ENCODE data around the gene ZNF329.
A peak's percentile ranks its signal among the peaks of the same experiment; 100 is the strongest.

The ZNF329 gene

GRCh38 chr19:58150328-58150921 is at the start of gene ZNF329:
TSS of gene ZNF329 (minus strand) at chr19:58150789. CDS start at chr19:58129503, 21,286 bp downstream.
- Histone ChIP-seq H3K27me3 (ENCODE audit: control insufficient read depth, insufficient read depth, low read length) (no peaks in the 10 kb centered on the region), H3K9me3 (ENCODE audit: control insufficient read depth, insufficient read depth, low read length) (no peaks in the 10 kb centered on the region), H3K4me3 (ENCODE audit: low read length) (peak within 1 kb of the TSS; percentile 71), H3K4me1 (ENCODE audit: control insufficient read depth, insufficient read depth, low read length) (no peaks in the 10 kb centered on the region), H3K27ac (ENCODE audit: low read length) (no peak within 1 kb of the TSS), H3K36me3 (ENCODE audit: control insufficient read depth, insufficient read depth, low read length) (no peaks in the 10 kb centered on the region)
- WGBS (ENCODE audit: insufficient coverage, insufficient read length), result no CpG with 5 or more reads among the region's 62 CpGs
- DNase-seq (ENCODE audit: low read depth, low spot score), result peak; percentile 57

DNA sequence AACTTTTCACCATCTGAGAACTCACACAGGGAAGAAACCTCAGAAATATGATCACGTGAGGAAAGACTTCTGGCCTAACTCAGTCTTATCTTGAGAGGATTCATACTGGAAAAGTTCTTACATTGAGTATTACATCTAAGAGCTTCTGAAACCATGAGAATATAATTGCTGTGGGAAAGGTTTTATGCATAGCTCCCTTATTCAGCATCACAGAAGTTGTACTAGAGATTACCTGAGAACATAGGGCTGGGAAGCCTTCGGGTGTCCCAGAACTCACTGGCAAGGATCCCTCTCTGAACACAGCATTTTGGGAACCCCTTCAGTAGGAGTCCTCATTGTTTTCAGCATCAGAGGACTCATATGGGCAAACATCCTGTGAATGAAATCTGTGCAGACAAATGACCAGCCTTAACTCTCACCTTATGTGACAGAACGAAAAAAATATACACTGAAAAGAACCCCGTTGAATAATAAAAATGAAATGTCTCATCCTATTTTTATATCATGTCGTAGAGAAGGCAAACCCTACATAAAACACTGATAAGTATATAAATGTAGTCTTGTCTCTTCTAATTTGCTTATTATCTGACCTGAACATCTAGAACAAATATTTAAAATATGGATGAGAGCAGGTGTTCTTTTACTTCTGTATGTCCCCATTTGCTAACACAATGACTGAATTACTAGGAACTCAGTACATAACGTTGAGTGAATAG is 46.5 kb upstream of the ZNF329 start:
- WGBS (ENCODE audit: insufficient coverage, insufficient read length), result no CpG with 5 or more reads among the region's 6 CpGs
- no peaks in the 10 kb centered on the region for H3K4me1 ChIP-seq (ENCODE audit: control insufficient read depth, insufficient read depth, low read length)
- 0 out of 2 replicates have a peak, but pooled peaks cover 1% of the 10 kb centered on the region for H3K27me3 ChIP-seq (ENCODE audit: control insufficient read depth, insufficient read depth, low read length)
- no peak for DNase-seq (ENCODE audit: low read depth, low spot score)
- no peak overlapping the region for H3K27ac ChIP-seq (ENCODE audit: low read length)
- H3K9me3 ChIP-seq (ENCODE audit: control insufficient read depth, insufficient read depth, low read length), result peaks cover 20% of the 10 kb centered on the region
- H3K36me3 ChIP-seq (ENCODE audit: control insufficient read depth, insufficient read depth, low read length), result peaks cover 34% of the 10 kb centered on the region
- H3K4me3 ChIP-seq (ENCODE audit: low read length), result no peak overlapping the region

- peaks cover 12% of the 10 kb centered on the region; the same call in 1 of the 2 replicates for H3K36me3 ChIP-seq (ENCODE audit: control insufficient read depth, insufficient read depth, low read length)
- H3K9me3 ChIP-seq (ENCODE audit: control insufficient read depth, insufficient read depth, low read length), result no peaks in the 10 kb centered on the region
- WGBS (ENCODE audit: insufficient coverage, insufficient read length), result no CpG with 5 or more reads among the region's 13 CpGs
- H3K4me3 ChIP-seq (ENCODE audit: low read length), result peak overlapping the region; percentile 90
- no peaks in the 10 kb centered on the region for H3K27me3 ChIP-seq (ENCODE audit: control insufficient read depth, insufficient read depth, low read length)
- H3K4me1 ChIP-seq (ENCODE audit: control insufficient read depth, insufficient read depth, low read length), result 0 out of 2 replicates have a peak, but pooled peaks cover 2% of the 10 kb centered on the region
- H3K27ac ChIP-seq (ENCODE audit: low read length), result no peak overlapping the region
- no peak for DNase-seq (ENCODE audit: low read depth, low spot score)
These were observed 33.2 kb upstream of the ZNF329 start for GRCh38 chr19:58183817-58184215.

- WGBS (ENCODE audit: insufficient coverage, insufficient read length), result no CpG with 5 or more reads among the region's 80 CpGs
- peak; percentile 73 for DNase-seq (ENCODE audit: low read depth, low spot score)
- H3K27ac ChIP-seq (ENCODE audit: low read length), result no peak within 1 kb of the TSS
- peaks cover 12% of the 10 kb centered on the region; the same call in 1 of the 2 replicates for H3K36me3 ChIP-seq (ENCODE audit: control insufficient read depth, insufficient read depth, low read length)
- H3K27me3 ChIP-seq (ENCODE audit: control insufficient read depth, insufficient read depth, low read length), result no peaks in the 10 kb centered on the region
- peak within 1 kb of the TSS; percentile 90 for H3K4me3 ChIP-seq (ENCODE audit: low read length)
- no peaks in the 10 kb centered on the region for H3K9me3 ChIP-seq (ENCODE audit: control insufficient read depth, insufficient read depth, low read length)
- 0 out of 2 replicates have a peak, but pooled peaks cover 2% of the 10 kb centered on the region for H3K4me1 ChIP-seq (ENCODE audit: control insufficient read depth, insufficient read depth, low read length)
These were observed 32.6 kb upstream of the ZNF329 start, which contains the start of gene ZNF274 for GRCh38 chr19:58182989-58183816. TSS of gene ZNF274 (plus strand) at chr19:58183061. CDS start at chr19:58183966, 905 bp downstream.

GRCh38 chr19:58182577-58182988 is 32.0 kb upstream of the ZNF329 start:
- no peak for DNase-seq (ENCODE audit: low read depth, low spot score)
- Histone ChIP-seq H3K4me1 (ENCODE audit: control insufficient read depth, insufficient read depth, low read length) (0 out of 2 replicates have a peak, but pooled peaks cover 2% of the 10 kb centered on the region), H3K27ac (ENCODE audit: low read length) (no peak overlapping the region), H3K27me3 (ENCODE audit: control insufficient read depth, insufficient read depth, low read length) (no peaks in the 10 kb centered on the region), H3K4me3 (ENCODE audit: low read length) (peak overlapping the region; percentile 24; the same call in 1 of the 2 replicates), H3K36me3 (ENCODE audit: control insufficient read depth, insufficient read depth, low read length) (peaks cover 10% of the 10 kb centered on the region; the same call in 1 of the 2 replicates), H3K9me3 (ENCODE audit: control insufficient read depth, insufficient read depth, low read length) (no peaks in the 10 kb centered on the region)
- no CpG with 5 or more reads among the region's 17 CpGs for WGBS (ENCODE audit: insufficient coverage, insufficient read length)

DNA sequence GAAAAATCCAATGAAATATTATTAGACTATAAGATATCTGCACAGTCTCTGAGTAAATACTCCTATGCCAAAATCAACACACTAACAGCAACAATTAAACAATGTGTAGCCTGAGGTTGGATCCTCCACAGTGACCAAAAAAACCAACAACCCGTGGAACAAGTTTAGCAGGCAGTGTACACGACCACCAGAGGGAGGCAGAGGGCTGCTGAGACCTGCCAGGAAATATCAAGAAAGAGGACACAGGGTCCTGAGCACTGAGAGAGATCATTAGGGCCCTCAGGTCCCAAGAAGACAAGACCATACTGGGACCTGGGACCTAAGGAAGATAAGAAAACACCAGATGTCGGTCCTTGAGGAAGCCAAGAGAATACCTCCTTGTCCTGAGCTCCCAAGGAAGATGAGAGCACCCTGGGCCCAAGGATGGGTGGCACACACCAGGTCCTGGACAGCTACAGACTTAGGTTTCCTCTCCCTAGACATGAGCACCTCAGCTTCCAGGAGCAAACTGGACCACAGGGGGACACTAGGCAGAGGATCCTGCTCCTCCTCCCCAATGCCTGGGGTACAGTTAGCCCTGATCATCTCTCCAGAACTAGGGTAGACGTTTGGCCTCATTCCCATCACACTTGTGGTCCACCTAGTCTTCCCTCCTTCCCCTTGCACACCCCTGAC is 31.4 kb upstream of the ZNF329 start:
- peak; percentile 48 for DNase-seq (ENCODE audit: low read depth, low spot score)
- Histone ChIP-seq H3K27ac (ENCODE audit: low read length) (no peak overlapping the region), H3K4me3 (ENCODE audit: low read length) (peak overlapping the region; percentile 24; the same call in 1 of the 2 replicates), H3K9me3 (ENCODE audit: control insufficient read depth, insufficient read depth, low read length) (no peaks in the 10 kb centered on the region), H3K4me1 (ENCODE audit: control insufficient read depth, insufficient read depth, low read length) (0 out of 2 replicates have a peak, but pooled peaks cover 2% of the 10 kb centered on the region), H3K27me3 (ENCODE audit: control insufficient read depth, insufficient read depth, low read length) (no peaks in the 10 kb centered on the region), H3K36me3 (ENCODE audit: control insufficient read depth, insufficient read depth, low read length) (peaks cover 6% of the 10 kb centered on the region; the same call in 1 of the 2 replicates)
- WGBS (ENCODE audit: insufficient coverage, insufficient read length), result no CpG with 5 or more reads among the region's 4 CpGs

DNA sequence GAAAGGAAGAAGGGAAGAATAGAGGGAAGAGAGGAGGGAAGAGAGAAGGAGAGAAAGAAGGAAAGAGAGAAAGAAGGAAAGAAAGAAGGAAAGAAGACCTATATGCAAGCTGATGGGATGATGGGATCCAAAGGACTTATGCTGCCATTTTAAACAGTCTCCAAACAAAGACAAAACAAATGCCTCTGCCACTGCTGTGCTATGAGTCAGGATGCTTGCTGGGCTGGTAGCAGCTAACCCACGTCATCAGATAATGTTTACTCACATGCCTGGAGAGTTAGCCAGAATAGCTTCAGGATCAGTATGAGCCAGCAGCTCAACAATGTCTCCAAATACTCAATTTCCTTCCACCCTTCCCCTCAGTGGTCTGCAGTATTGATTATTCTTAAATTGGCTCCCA is 20.3 kb upstream of the ZNF329 start:
- no peaks in the 10 kb centered on the region for H3K27me3 ChIP-seq (ENCODE audit: control insufficient read depth, insufficient read depth, low read length)
- DNase-seq (ENCODE audit: low read depth, low spot score), result no peak
- peaks cover 7% of the 10 kb centered on the region for H3K9me3 ChIP-seq (ENCODE audit: control insufficient read depth, insufficient read depth, low read length)
- no peaks in the 10 kb centered on the region for H3K36me3 ChIP-seq (ENCODE audit: control insufficient read depth, insufficient read depth, low read length)
- no peak overlapping the region for H3K4me3 ChIP-seq (ENCODE audit: low read length)
- H3K27ac ChIP-seq (ENCODE audit: low read length), result no peak overlapping the region
- no peaks in the 10 kb centered on the region for H3K4me1 ChIP-seq (ENCODE audit: control insufficient read depth, insufficient read depth, low read length)
- WGBS (ENCODE audit: insufficient coverage, insufficient read length), result no CpG with 5 or more reads among the region's 1 CpG

DNA sequence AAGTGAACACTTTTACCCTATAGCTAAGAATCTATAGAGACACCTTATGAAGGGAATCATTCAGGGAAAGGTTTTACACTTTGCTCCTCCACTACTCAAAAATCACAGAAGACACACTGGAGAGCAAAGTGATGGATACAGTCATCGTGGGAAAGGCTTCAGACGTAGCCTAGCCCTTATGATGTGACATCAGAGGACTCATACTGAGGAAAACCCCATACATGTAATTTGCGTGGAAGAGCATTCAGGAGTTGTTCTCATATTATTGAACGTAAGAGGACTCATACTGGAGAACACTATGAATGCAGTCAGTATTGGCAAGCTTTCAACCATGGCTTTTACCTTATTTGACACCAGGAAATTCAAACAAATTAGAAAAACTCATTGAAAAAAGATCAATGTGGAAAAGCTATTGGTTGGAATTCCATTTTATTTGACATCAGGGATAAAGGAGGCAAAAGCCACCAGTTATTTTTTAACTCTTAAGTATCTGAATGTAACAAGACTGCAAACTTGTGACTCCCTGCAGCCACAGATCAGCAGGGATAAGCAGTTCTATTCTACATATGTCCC is 16.2 kb upstream of the ZNF329 start:
- Histone ChIP-seq H3K4me1 (ENCODE audit: control insufficient read depth, insufficient read depth, low read length) (no peaks in the 10 kb centered on the region), H3K27ac (ENCODE audit: low read length) (no peak overlapping the region), H3K36me3 (ENCODE audit: control insufficient read depth, insufficient read depth, low read length) (no peaks in the 10 kb centered on the region), H3K9me3 (ENCODE audit: control insufficient read depth, insufficient read depth, low read length) (peaks cover 4% of the 10 kb centered on the region), H3K4me3 (ENCODE audit: low read length) (no peak overlapping the region), H3K27me3 (ENCODE audit: control insufficient read depth, insufficient read depth, low read length) (no peaks in the 10 kb centered on the region)
- DNase-seq (ENCODE audit: low read depth, low spot score), result no peak
- WGBS (ENCODE audit: insufficient coverage, insufficient read length), result no CpG with 5 or more reads among the region's 4 CpGs

GRCh38 chr19:58166268-58166667 is 15.7 kb upstream of the ZNF329 start:
- no peak overlapping the region for H3K4me3 ChIP-seq (ENCODE audit: low read length)
- peaks cover 4% of the 10 kb centered on the region for H3K9me3 ChIP-seq (ENCODE audit: control insufficient read depth, insufficient read depth, low read length)
- H3K27ac ChIP-seq (ENCODE audit: low read length), result no peak overlapping the region
- no peak for DNase-seq (ENCODE audit: low read depth, low spot score)
- H3K4me1 ChIP-seq (ENCODE audit: control insufficient read depth, insufficient read depth, low read length), result no peaks in the 10 kb centered on the region
- no CpG with 5 or more reads among the region's 1 CpG for WGBS (ENCODE audit: insufficient coverage, insufficient read length)
- no peaks in the 10 kb centered on the region for H3K27me3 ChIP-seq (ENCODE audit: control insufficient read depth, insufficient read depth, low read length)
- H3K36me3 ChIP-seq (ENCODE audit: control insufficient read depth, insufficient read depth, low read length), result no peaks in the 10 kb centered on the region

All from iPS DF 6.9 (cell line).